ENCODE data around the gene SIGLEC5.

- TF ChIP-seq CTCF (IDR thresholded peaks at IDR 0.05; ENCODE audit: extremely low read depth in 1 of 2, insufficient read depth in 1 of 2, low read depth in 1 of 2, low read length in 2 of 2) (no peak), MYC (IDR thresholded peaks at IDR 0.05; ENCODE audit: low read depth, low read length) (no peak), POLR2A (IDR thresholded peaks at IDR 0.05; ENCODE audit: low read depth, low read length) (no peak), POLR2AphosphoS5 (IDR thresholded peaks at IDR 0.05; ENCODE audit: insufficient read depth, low read depth, low read length) (no peak), EZH2 (IDR thresholded peaks at IDR 0.05; ENCODE audit: borderline replicate concordance, low read depth, low read length, severe bottlenecking) (no peak)
Observed at GRCh38 chr19:51593969-51594773, 36.0 kb downstream of the SIGLEC5 start.
